HCT116 (cell line): ENCODE measurements around the gene EPHA10. TPM values are rescaled to one million over a fixed set of nuclear protein-coding genes. Genes with fewer than 3 reads are reported as not detected.

Source experiments
- ATAC-seq: fragments of 200-7000 bp; cut with Tn5 transposase; 2 replicates; pipeline ENCODE4 v1.9.1; 2020; ENCODE audit warnings: mild to moderate bottlenecking, moderate library complexity
- BruUV-seq: library from RNA; stranded (reverse); fragments of 400-500 nt; replicated peaks from 2 replicates; lab custom pipeline; 2021; lab: Mats Ljungman, UMichigan
- CTCF ChIA-PET: fragments of 300-600 bp; sonication (Branson Sonifier 250); formaldehyde crosslinking; loops from one replicate; lab custom pipeline; 2021; ENCODE audit warnings: antibody characterized with exemption; lab: Charles Lee
- POLR2A ChIA-PET: fragments of 300-600, 350-600 bp; sonication (Branson Sonifier 250); formaldehyde crosslinking; loops from one replicate; lab custom pipeline; 2021; ENCODE audit warnings: antibody characterized with exemption; lab: Charles Lee
- RAD21 ChIA-PET, 2 experiments: fragments of 300-600 bp; sonication (Branson Sonifier 250); formaldehyde crosslinking; loops; one replicate each; lab custom pipeline; 2023; ENCODE audit warnings: low total read pairs in 2 of 2; ENCODE audit not compliant: uncharacterized antibody in 2 of 2, unreplicated experiment in 2 of 2, low non-redundant PET in 1 of 2; lab: Charles Lee
- DNase-seq: peaks from one replicate; pipeline ENCODE4 v3.0.0-alpha.2; 2010; ENCODE audit warnings: low read depth, low spot score
- H2AFZ ChIP-seq: fragments of 200-600 bp; shearing (Covaris generic), sonication (generic); 2 replicates; pipeline ENCODE4 v1.6.1; 2017; ENCODE audit warnings: low read depth, mixed run types, mixed read lengths, antibody characterized with exemption, low read length; ENCODE audit not compliant: poor library complexity, severe bottlenecking
- H3K27ac ChIP-seq: 2 replicates; pipeline ENCODE4 v1.5.1; 2012; ENCODE audit warnings: low read depth, low read length
- H3K27me3 ChIP-seq: fragments of 200-600 bp; sonication (generic); 2 replicates; pipeline ENCODE4 v1.6.1; 2016; ENCODE audit warnings: mixed run types, low read length, mixed read lengths; ENCODE audit not compliant: insufficient read depth
- H3K36me3 ChIP-seq, 2 experiments: fragments of 200-500 bp in 1 of 2; fragments of 200-600 bp in 1 of 2; sonication (Bioruptor generic) in 1 of 2; sonication (generic) in 1 of 2; 2 replicates each; pipeline versions ENCODE4 v1.5.1 to v1.6.1; 2014 to 2016; ENCODE audit warnings: low read length in 2 of 2, inconsistent platforms in 1 of 2, mixed read lengths in 1 of 2, mixed run types in 1 of 2; ENCODE audit not compliant: insufficient read depth in 2 of 2, control insufficient read depth in 1 of 2
- H3K4me1 ChIP-seq, 2 experiments: fragments of 200-600 bp in 1 of 2; sonication (generic) in 1 of 2; 2 replicates each; pipeline versions ENCODE4 v1.5.1 to v1.6.1; 2012 to 2017; ENCODE audit warnings: low read length in 2 of 2, inconsistent platforms in 1 of 2, mild to moderate bottlenecking in 1 of 2, mixed read lengths in 1 of 2, mixed run types in 1 of 2, moderate library complexity in 1 of 2; ENCODE audit not compliant: insufficient read depth in 2 of 2, control insufficient read depth in 1 of 2
- H3K4me2 ChIP-seq: fragments of 200-600 bp; sonication (generic); 2 replicates; pipeline ENCODE4 v1.6.1; 2017; ENCODE audit warnings: mixed run types, low read length, mixed read lengths
- H3K4me3 ChIP-seq, 2 experiments: fragments of 200-600 bp in 1 of 2; sonication (generic) in 1 of 2; replicated peaks in 1 of 2; 2 replicates each; pipeline ENCODE4 v1.5.1; 2011 to 2016; ENCODE audit warnings: low read length in 2 of 2, control low read depth in 1 of 2, low read depth in 1 of 2, mild to moderate bottlenecking in 1 of 2, mixed read lengths in 1 of 2, mixed run types in 1 of 2
- H3K79me2 ChIP-seq: fragments of 200-600 bp; sonication (generic); 2 replicates; pipeline ENCODE4 v1.6.1; 2017; ENCODE audit warnings: mild to moderate bottlenecking, mixed run types, low read length, moderate library complexity, mixed read lengths; ENCODE audit not compliant: insufficient read depth
- H3K9ac ChIP-seq: fragments of 200-600 bp; sonication (generic); 2 replicates; pipeline ENCODE4 v1.6.1; 2016; ENCODE audit warnings: low read length, mixed read lengths
- H3K9me2 ChIP-seq: fragments of 200-600 bp; sonication (generic), shearing (Covaris generic); 2 replicates; pipeline ENCODE4 v1.6.1; 2017; ENCODE audit warnings: mixed run types, mild to moderate bottlenecking, moderate library complexity; ENCODE audit not compliant: insufficient read depth
- H3K9me3 ChIP-seq, 2 experiments: fragments of 200-500 bp in 1 of 2; fragments of 200-600 bp in 1 of 2; sonication (Bioruptor generic) in 1 of 2; sonication (generic) in 1 of 2; 2 replicates each; pipeline ENCODE4 v1.6.1; 2014 to 2017; ENCODE audit warnings: low read length in 2 of 2, mixed read lengths in 2 of 2, inconsistent platforms in 1 of 2, low read depth in 1 of 2, mild to moderate bottlenecking in 1 of 2, mixed run types in 1 of 2, moderate library complexity in 1 of 2; ENCODE audit not compliant: control insufficient read depth in 1 of 2, insufficient read depth in 1 of 2
- H4K20me1 ChIP-seq: fragments of 200-600 bp; sonication (generic), shearing (Covaris generic); 2 replicates; pipeline ENCODE4 v1.6.1; 2017; ENCODE audit warnings: mixed run types, mild to moderate bottlenecking, moderate library complexity; ENCODE audit not compliant: insufficient read depth
- CBX3 ChIP-seq: IDR thresholded peaks from 2 replicates; pipeline ENCODE4 v1.6.1; 2012; ENCODE audit warnings: low read depth
- CTCF ChIP-seq, 3 experiments: fragments of 200-600 bp in 1 of 3; sonication (generic) in 1 of 3; IDR thresholded peaks in 2 of 3; conservative IDR thresholded peaks in 1 of 3; 2 replicates each; pipeline ENCODE4 v1.5.1; 2012 to 2017; ENCODE audit warnings: low read depth in 2 of 3, low read length in 2 of 3, antibody characterized with exemption in 1 of 3, borderline replicate concordance in 1 of 3, control low read depth in 1 of 3, mild to moderate bottlenecking in 1 of 3, mixed read lengths in 1 of 3, mixed run types in 1 of 3, moderate library complexity in 1 of 3; ENCODE audit not compliant: insufficient read depth in 1 of 3
- EGR1 ChIP-seq: IDR thresholded peaks from 2 replicates; pipeline ENCODE4 v1.6.1; 2012; ENCODE audit warnings: low read depth
- EZH2phosphoT487 ChIP-seq: fragments of 200-600 bp; IDR thresholded peaks from 2 replicates; pipeline ENCODE4 v1.6.1; 2018; ENCODE audit warnings: antibody characterized with exemption, borderline replicate concordance
- POLR2AphosphoS5 ChIP-seq: IDR thresholded peaks from 2 replicates; pipeline ENCODE4 v1.6.1; 2011; ENCODE audit warnings: mild to moderate bottlenecking, low read depth, low read length, moderate library complexity
- SIN3A ChIP-seq: IDR thresholded peaks from 2 replicates; pipeline ENCODE4 v1.6.1; 2012; ENCODE audit warnings: low read depth
- TCF7L2 ChIP-seq: IDR thresholded peaks from 2 replicates; pipeline ENCODE4 v1.7.0; 2011; ENCODE audit warnings: borderline replicate concordance, inconsistent platforms; ENCODE audit not compliant: insufficient read depth, insufficient read length; ENCODE audit errors: extremely low read depth
- ZNF274 ChIP-seq: fragments of 200-500 bp; sonication (Bioruptor generic); IDR thresholded peaks from 2 replicates; pipeline ENCODE4 v1.6.1; 2014; ENCODE audit warnings: mild to moderate bottlenecking, low read depth, low read length, inconsistent platforms
- intact Hi-C: fragments of 100-400 bp; cut with micrococcal nuclease; formaldehyde crosslinking; loops from 2 replicates; pipeline ENCODE4 v1.10.0; 2022
- total RNA-seq: library from RNA; stranded (reverse); gene quantifications from one replicate; pipeline ENCODE4 v1.2.1, GENCODE V29; 2021; ENCODE audit not compliant: unreplicated experiment

Gene EPHA10
- total RNA-seq, 1 experiment from 2014 or later: 6.5 TPM

- Histone ChIP-seq H3K27ac (no peak overlapping the region), H3K36me3 (no peaks in the 10 kb centered on the region), H3K4me2 (no peak overlapping the region), H2AFZ (no peak overlapping the region), H3K4me1 (no peaks in the 10 kb centered on the region), H3K79me2 (no peaks in the 10 kb centered on the region), H3K27me3 (no peaks in the 10 kb centered on the region), H3K9ac (no peak overlapping the region)
- ChIA-PET CTCF (no interaction called here), POLR2A (no interaction called here)
- BruUV-seq: no TSS peak
- ATAC-seq: no peak
- TF ChIP-seq EZH2phosphoT487 (no peak), POLR2AphosphoS5 (no peak), ZNF274 (no peak), SIN3A (no peak), TCF7L2 (no peak), EGR1 (no peak), CBX3 (no peak), CTCF (IDR thresholded peaks at IDR 0.05 in 2 of 3, conservative IDR thresholded peaks at IDR 0.05 in 1 of 3; ENCODE audit: borderline replicate concordance in 1 of 3, insufficient read depth in 1 of 3, low read depth in 2 of 3, low read length in 2 of 3) (no peak)
- TF ChIP-seq, all 23 proteins: peak for 0
- RAD21 ChIA-PET: no interaction called here
- Histone ChIP-seq H4K20me1 (no peaks in the 10 kb centered on the region), H3K4me3 (no peak overlapping the region), H3K9me3 (no peaks in the 10 kb centered on the region), H3K9me2 (no peaks in the 10 kb centered on the region)
- intact Hi-C loops: no loop called here
- no peak for DNase-seq
Observed at GRCh38 chr1:37722181-37723071, 42.5 kb downstream of the EPHA10 start.
